GM10248 (cell line): ENCODE measurements around the gene RUVBL2.

Experiments used
- CTCF ChIA-PET: fragments of 300-600 bp; sonication (Branson Sonifier 250); formaldehyde crosslinking; extraction: SDS; loops from one replicate; lab custom pipeline; 2021; ENCODE audit warnings: antibody characterized with exemption; lab: Yijun Ruan, JAX
- POLR2A ChIA-PET: fragments of 350-650 bp; sonication (Branson Sonifier 250); formaldehyde crosslinking; extraction: SDS; loops from one replicate; lab custom pipeline; 2020; ENCODE audit warnings: antibody characterized with exemption; lab: Yijun Ruan, JAX
- DNase-seq: peaks from one replicate; pipeline ENCODE4 v3.0.0; 2012; ENCODE audit errors: extremely low spot score
- TF ChIP-seq, protein P1 (sequence below): IDR thresholded peaks from 2 replicates; pipeline ENCODE4 v1.5.1; 2012; ENCODE audit warnings: mild to moderate bottlenecking, low read depth; ENCODE audit errors: extremely low read depth, missing control alignments, control extremely low read depth

The RUVBL2 gene

DNA sequence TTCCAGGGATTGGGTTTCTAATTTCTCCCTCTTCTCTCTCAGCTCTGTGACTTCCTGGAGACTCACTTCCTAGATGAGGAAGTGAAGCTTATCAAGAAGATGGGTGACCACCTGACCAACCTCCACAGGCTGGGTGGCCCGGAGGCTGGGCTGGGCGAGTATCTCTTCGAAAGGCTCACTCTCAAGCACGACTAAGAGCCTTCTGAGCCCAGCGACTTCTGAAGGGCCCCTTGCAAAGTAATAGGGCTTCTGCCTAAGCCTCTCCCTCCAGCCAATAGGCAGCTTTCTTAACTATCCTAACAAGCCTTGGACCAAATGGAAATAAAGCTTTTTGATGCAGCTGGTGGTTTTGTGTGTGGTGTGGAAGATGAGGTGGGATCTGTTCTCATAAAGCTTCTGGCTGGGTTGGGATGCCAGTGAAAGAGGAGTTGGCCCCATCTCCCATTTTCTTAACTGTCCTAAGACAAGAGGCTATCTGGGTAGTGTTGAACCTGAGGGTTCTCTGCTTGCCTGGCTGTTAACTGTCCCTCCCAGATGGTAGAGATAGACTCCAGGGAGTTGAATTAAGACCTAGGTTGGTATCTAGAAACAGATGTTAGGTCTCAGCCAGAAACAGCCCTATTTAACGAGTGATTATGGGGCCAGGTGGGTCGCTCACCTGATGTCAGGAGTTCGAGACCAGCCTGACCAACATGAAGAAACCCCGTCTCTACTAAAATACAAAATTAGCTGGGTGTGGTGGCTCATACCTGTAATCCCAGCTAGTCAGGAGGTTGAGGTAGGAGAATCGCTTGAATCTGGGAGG is 26.9 kb upstream of the RUVBL2 start:
- POLR2A ChIA-PET = interaction anchor here (0.8 to 3.8 kb wide), 16 partner anchors 10 to 492 kb away, joined by 3 to 67 read pairs (median 10); partner anchors contain the start of genes BAX, GYS1, PPP1R15A and RUVBL2

DNA sequence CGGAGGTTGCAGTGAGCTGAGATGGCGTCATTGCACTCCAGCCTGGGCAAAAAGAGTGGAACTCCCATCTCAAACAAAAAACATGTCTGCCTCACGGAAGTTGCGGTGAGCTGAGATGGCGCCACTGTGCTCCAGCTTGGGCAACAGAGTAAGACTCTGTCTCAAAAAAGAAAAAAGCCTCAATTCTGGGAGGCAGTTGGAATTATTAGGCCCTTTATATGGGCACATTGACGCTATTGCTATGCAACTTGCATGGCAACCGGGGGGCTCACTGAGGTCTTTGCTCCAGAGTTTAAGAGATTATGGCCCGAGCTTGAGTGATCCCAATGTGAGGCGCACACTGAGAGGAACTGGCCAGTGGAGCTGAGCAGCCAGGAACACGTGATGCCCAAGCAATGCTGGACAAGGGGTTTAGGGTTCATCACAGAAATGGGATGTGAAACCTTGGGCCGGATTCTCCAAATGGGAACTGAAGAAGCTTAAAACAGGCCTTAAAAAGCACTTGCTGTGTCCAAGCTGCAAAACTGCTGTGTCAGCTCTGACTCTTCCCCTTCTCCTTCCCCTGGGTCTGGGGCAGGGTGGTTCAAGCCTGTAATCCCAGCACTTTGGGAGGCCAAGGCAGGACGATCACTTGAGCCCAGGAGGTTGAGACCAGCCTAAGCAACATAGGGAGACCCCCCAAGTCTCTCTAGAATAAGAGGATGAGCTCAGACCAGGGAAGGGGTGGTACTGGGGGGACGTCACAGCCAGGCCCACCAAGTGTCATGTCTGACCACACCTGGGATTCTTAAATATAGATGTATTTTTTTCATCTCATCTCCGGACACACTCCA is 26.1 kb upstream of the RUVBL2 start:
- ChIA-PET CTCF (interaction anchor here (1.0 to 3.1 kb wide), 8 partner anchors 10 to 179 kb away, joined by 3 to 27 read pairs (median 6); partner anchors contain the start of genes GYS1, HSD17B14 and RUVBL2), POLR2A (interaction anchor here (0.6 to 3.8 kb wide), 13 partner anchors 8 to 633 kb away, joined by 3 to 67 read pairs (median 4); partner anchors contain the start of genes GYS1, NUCB1, PPP1R15A and RUVBL2)
- DNase-seq = no peak

More for the DNA sequence above, 26.9 kb upstream of the RUVBL2 start:
- TF ChIP-seq, protein P1, sequence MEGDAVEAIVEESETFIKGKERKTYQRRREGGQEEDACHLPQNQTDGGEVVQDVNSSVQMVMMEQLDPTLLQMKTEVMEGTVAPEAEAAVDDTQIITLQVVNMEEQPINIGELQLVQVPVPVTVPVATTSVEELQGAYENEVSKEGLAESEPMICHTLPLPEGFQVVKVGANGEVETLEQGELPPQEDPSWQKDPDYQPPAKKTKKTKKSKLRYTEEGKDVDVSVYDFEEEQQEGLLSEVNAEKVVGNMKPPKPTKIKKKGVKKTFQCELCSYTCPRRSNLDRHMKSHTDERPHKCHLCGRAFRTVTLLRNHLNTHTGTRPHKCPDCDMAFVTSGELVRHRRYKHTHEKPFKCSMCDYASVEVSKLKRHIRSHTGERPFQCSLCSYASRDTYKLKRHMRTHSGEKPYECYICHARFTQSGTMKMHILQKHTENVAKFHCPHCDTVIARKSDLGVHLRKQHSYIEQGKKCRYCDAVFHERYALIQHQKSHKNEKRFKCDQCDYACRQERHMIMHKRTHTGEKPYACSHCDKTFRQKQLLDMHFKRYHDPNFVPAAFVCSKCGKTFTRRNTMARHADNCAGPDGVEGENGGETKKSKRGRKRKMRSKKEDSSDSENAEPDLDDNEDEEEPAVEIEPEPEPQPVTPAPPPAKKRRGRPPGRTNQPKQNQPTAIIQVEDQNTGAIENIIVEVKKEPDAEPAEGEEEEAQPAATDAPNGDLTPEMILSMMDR = no peak
- no peak for DNase-seq
- CTCF ChIA-PET = interaction anchor here (1.1 to 3.1 kb wide), 7 partner anchors 11 to 179 kb away, joined by 3 to 27 read pairs (median 4); partner anchors contain the start of genes GYS1, HSD17B14 and RUVBL2

DNA sequence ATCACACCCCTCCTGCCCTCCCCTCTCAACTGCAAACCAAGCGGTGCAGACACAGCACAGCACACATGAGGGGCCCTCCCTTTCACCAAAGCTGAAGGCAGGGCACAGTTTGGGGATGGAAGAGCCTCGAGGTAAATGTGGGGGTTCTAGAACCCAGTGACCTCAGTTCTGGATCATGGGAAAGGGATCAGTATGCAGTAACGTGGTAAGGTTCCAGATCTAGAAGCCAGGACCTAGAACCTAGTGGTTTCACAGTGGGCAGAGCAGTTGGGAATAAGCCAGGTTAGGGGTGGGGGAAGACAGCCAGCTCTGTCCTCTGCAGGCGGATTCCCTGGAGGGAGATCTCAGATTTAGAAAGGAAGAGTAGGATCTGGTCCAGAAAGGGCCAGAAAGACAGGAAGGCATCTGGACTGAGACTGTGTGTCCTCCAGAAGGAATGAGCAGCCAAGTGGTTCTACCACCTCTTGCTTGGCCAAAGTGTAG is 25.5 kb upstream of the RUVBL2 start:
- ChIA-PET POLR2A (interaction anchor here (0.6 to 3.8 kb wide), 11 partner anchors 8 to 634 kb away, joined by 3 to 67 read pairs (median 6); partner anchors contain the start of genes GYS1, NUCB1, PPP1R15A and RUVBL2), CTCF (interaction anchor here (1.0 to 6.3 kb wide), 8 partner anchors 9 to 180 kb away, joined by 3 to 53 read pairs (median 8); partner anchors contain the start of genes GYS1 and RUVBL2)
- TF ChIP-seq, protein P1 = no peak
- no peak for DNase-seq

More for the DNA sequence above, 26.1 kb upstream of the RUVBL2 start:
- TF ChIP-seq, protein P1 = no peak

DNA sequence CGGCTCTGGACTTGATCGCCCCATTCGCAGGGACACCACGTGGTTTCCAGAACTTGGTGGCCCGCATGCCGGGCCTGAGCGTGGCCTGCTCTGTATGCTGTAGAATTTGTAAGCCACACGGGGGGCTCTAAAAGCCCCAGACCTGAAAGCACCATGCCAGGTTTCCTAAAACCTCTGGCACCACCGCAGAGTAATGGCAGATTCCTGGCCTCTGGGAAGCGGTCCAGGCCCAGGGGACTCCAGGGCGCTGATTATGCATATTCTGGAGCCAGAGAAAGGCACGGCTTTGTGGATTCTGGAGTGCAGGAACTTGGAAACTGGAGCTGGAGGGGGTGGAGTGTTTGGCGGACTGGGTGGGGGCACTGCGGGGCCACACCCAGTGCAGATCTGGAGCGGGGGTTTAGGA is 24.9 kb upstream of the RUVBL2 start:
- CTCF ChIA-PET = interaction anchor here (2.2 to 6.3 kb wide), 4 partner anchors 23 to 181 kb away, joined by 6 to 53 read pairs (median 20); partner anchors contain the start of genes GYS1 and RUVBL2
- POLR2A ChIA-PET = interaction anchor here (0.6 to 2.9 kb wide), 5 partner anchors 11 to 798 kb away, joined by 3 to 16 read pairs (median 4); partner anchors contain the start of gene AP2A1

DNA sequence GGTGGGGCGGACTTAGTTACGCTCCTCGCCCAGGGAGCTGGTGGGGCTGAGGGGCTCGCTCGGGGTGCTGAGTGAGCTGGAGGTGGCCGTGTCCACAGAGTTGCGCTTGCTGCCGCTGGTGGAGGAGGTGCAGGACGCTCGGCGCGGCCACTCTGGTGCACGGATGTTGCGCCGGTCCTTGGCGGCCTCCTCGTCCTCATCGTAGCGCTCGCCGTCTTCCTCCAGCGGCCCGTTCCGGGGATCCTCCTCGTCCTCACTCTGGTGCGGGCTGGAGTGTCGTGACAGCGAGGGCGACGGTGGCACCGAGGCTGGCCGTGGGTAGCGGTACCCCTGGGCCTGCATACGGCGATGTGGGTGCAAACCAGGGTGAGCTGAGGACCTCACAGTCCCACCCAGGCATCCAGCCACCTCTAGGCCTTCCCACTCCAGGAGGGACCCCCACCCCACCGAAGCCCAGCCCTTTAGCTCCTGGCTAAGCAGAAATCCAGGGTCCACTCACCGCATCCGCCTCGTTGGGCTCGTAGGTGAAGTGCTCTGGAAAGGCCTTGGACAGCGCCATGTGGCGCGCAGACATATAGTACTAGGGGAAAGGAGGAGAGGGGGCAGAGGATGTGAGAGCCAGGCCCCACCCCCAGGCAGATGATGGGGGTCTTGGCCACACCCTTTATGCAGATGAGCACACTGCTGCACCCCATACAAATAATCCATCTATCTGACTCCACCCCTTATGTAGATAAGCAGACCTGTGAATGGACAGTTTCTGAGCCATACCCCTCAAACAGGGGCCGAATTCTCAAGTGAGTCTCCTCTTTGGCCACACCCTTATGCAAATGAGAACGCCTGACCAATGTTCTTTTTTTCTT is 24.2 kb upstream of the RUVBL2 start:
- TF ChIP-seq, protein P1 = no peak
- ChIA-PET CTCF (interaction anchor here (0.6 to 6.3 kb wide), 21 partner anchors 12 to 324 kb away, joined by 3 to 53 read pairs (median 8); partner anchors contain the start of genes BAX, BCAT2, CA11 and GYS1), POLR2A (interaction anchor here (0.6 to 1.7 kb wide), 7 partner anchors 10 to 797 kb away, joined by 3 to 10 read pairs (median 4); partner anchors contain the start of gene AP2A1)
- DNase-seq = no peak

More for the DNA sequence above, 24.9 kb upstream of the RUVBL2 start:
- TF ChIP-seq, protein P1 = no peak
- DNase-seq = no peak
